H1 (cell line): Measurements from ENCODE around the gene RPS6KA2.

ENCODE experiments used
- CTCF ChIP-seq, 3 experiments: IDR thresholded peaks; 1 replicate in 2 of 3; 2 replicates in 1 of 3; pipeline versions ENCODE4 v1.5.1 to v1.6.1; 2011; ENCODE audit warnings: low read length in 3 of 3, mild to moderate bottlenecking in 3 of 3, inconsistent platforms in 2 of 3, low read depth in 1 of 3, moderate library complexity in 1 of 3; ENCODE audit not compliant: insufficient read depth in 1 of 3; ENCODE audit errors: control extremely low read depth in 1 of 3
- EP300 ChIP-seq, 2 experiments: IDR thresholded peaks; 1 replicate in 1 of 2; 2 replicates in 1 of 2; pipeline ENCODE4 v1.6.1; 2011 to 2012; ENCODE audit warnings: low read depth in 2 of 2, low read length in 2 of 2, mild to moderate bottlenecking in 2 of 2, borderline replicate concordance in 1 of 2, inconsistent platforms in 1 of 2, moderate library complexity in 1 of 2
- EZH2 ChIP-seq: fragments of 200-600 bp; sonication (generic); IDR thresholded peaks from 2 replicates; pipeline ENCODE4 v1.7.1; 2012; ENCODE audit warnings: low read depth, mild to moderate bottlenecking, moderate library complexity, low read length, inconsistent platforms; ENCODE audit not compliant: severe bottlenecking
- TF ChIP-seq, protein P1 (sequence below): IDR thresholded peaks from 2 replicates; pipeline ENCODE4 v1.6.1; 2012; ENCODE audit warnings: low read length, inconsistent platforms

- TF ChIP-seq, protein P1, sequence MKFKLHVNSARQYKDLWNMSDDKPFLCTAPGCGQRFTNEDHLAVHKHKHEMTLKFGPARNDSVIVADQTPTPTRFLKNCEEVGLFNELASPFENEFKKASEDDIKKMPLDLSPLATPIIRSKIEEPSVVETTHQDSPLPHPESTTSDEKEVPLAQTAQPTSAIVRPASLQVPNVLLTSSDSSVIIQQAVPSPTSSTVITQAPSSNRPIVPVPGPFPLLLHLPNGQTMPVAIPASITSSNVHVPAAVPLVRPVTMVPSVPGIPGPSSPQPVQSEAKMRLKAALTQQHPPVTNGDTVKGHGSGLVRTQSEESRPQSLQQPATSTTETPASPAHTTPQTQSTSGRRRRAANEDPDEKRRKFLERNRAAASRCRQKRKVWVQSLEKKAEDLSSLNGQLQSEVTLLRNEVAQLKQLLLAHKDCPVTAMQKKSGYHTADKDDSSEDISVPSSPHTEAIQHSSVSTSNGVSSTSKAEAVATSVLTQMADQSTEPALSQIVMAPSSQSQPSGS = no peak
- no peak for TF ChIP-seq EP300 (IDR thresholded peaks at IDR 0.05; ENCODE audit: borderline replicate concordance in 1 of 2, low read depth in 2 of 2, low read length in 2 of 2)
- TF ChIP-seq CTCF (IDR thresholded peaks at IDR 0.05; ENCODE audit: control extremely low read depth in 1 of 3, insufficient read depth in 1 of 3, low read depth in 1 of 3, low read length in 3 of 3) = no peak
- no peak for TF ChIP-seq EZH2
Observed at GRCh38 chr6:166539543-166539942, 87.5 kb downstream of the RPS6KA2 start.
